WTC11 (cell line): ENCODE measurements around the gene CFAP157. TPM values are rescaled to one million over a fixed set of nuclear protein-coding genes. Genes with fewer than 3 reads are reported as not detected.

ENCODE experiments used
- ATAC-seq: fragments of 200-7000 bp; cut with Tn5 transposase; 2 replicates; pipeline ENCODE4 v1.10.0; 2021; ENCODE audit warnings: mild to moderate bottlenecking, moderate library complexity
- CTCF ChIA-PET: fragments of 300-600 bp; sonication (Branson Sonifier 250); formaldehyde crosslinking; loops from one replicate; lab custom pipeline; 2021; ENCODE audit warnings: antibody characterized with exemption; lab: Charles Lee
- POLR2A ChIA-PET: fragments of 350-600 bp; sonication (Branson Sonifier 250); formaldehyde crosslinking; loops from one replicate; lab custom pipeline; 2021; ENCODE audit warnings: antibody characterized with exemption; lab: Charles Lee
- DNase-seq: peaks from one replicate; pipeline ENCODE4 v3.0.0; 2021; ENCODE audit warnings: low spot score
- H3K27ac Mint-ChIP-seq: 2 replicates; pipeline ENCODE4 v1.8.0; 2021; ENCODE audit warnings: mixed read lengths
- H3K27me3 Mint-ChIP-seq: 2 replicates; pipeline ENCODE4 v1.8.0; 2021; ENCODE audit warnings: low read depth, mild to moderate bottlenecking, moderate library complexity, mixed read lengths
- H3K36me3 Mint-ChIP-seq: 2 replicates; pipeline ENCODE4 v1.8.0; 2021; ENCODE audit warnings: mixed read lengths
- H3K4me1 Mint-ChIP-seq: 2 replicates; pipeline ENCODE4 v1.8.0; 2022; ENCODE audit warnings: mixed read lengths
- H3K4me3 Mint-ChIP-seq: 2 replicates; pipeline ENCODE4 v1.8.0; 2021; ENCODE audit warnings: mild to moderate bottlenecking, moderate library complexity, mixed read lengths
- H3K9me3 Mint-ChIP-seq: 2 replicates; pipeline ENCODE4 v1.8.0; 2021; ENCODE audit warnings: mixed read lengths
- ATF1 ChIP-seq: sonication (generic); formaldehyde crosslinking; IDR thresholded peaks from 2 replicates; pipeline ENCODE4 v1.8.1; 2023; ENCODE audit warnings: mild to moderate bottlenecking, moderate library complexity, missing genetic modification reagents
- ATF3 ChIP-seq: sonication (generic); formaldehyde crosslinking; conservative IDR thresholded peaks from 2 replicates; pipeline ENCODE4 v1.8.1; 2022; ENCODE audit warnings: mild to moderate bottlenecking, missing genetic modification reagents
- CREB1 ChIP-seq: sonication (generic); formaldehyde crosslinking; IDR thresholded peaks from 2 replicates; pipeline ENCODE4 v1.8.0; 2023; ENCODE audit warnings: mild to moderate bottlenecking, missing genetic modification reagents
- HMGA2 ChIP-seq: fragments of 250-450 bp; sonication (Bioruptor Pico); IDR thresholded peaks from 2 replicates; pipeline ENCODE4 v1.4.0; 2021; ENCODE audit warnings: mild to moderate bottlenecking, moderate library complexity
- IRF2 ChIP-seq: sonication (generic); formaldehyde crosslinking; IDR thresholded peaks from 2 replicates; pipeline ENCODE4 v1.8.0; 2022; ENCODE audit warnings: low read depth, missing genetic modification reagents, borderline replicate concordance
- JAZF1 ChIP-seq: fragments of 250-450 bp; sonication (Bioruptor Pico); IDR thresholded peaks from 2 replicates; pipeline ENCODE4 v1.9.0; 2021; ENCODE audit warnings: moderate library complexity, mild to moderate bottlenecking, inconsistent platforms
- MYBL2 ChIP-seq: sonication (generic); formaldehyde crosslinking; IDR thresholded peaks from 2 replicates; pipeline ENCODE4 v1.8.1; 2023; ENCODE audit warnings: mild to moderate bottlenecking, moderate library complexity, missing genetic modification reagents
- PREB ChIP-seq: sonication (generic); formaldehyde crosslinking; IDR thresholded peaks from 2 replicates; pipeline ENCODE4 v1.8.1; 2022; ENCODE audit warnings: mild to moderate bottlenecking, missing genetic modification reagents, moderate library complexity, borderline replicate concordance
- RELA ChIP-seq: sonication (generic); formaldehyde crosslinking; IDR thresholded peaks from 2 replicates; pipeline ENCODE4 v1.8.1; 2022; ENCODE audit warnings: missing genetic modification reagents, mild to moderate bottlenecking, borderline replicate concordance
- SOX15 ChIP-seq: fragments of 250-450 bp; sonication (Bioruptor Pico); IDR thresholded peaks from 2 replicates; pipeline ENCODE4 v1.9.0; 2021; ENCODE audit warnings: mild to moderate bottlenecking
- TCF7 ChIP-seq: sonication (generic); formaldehyde crosslinking; IDR thresholded peaks from 2 replicates; pipeline ENCODE4 v1.8.0; 2022; ENCODE audit warnings: mild to moderate bottlenecking, low read depth, missing genetic modification reagents, moderate library complexity
- TEAD4 ChIP-seq: sonication (generic); formaldehyde crosslinking; IDR thresholded peaks from 2 replicates; pipeline ENCODE4 v1.8.0; 2022; ENCODE audit warnings: mild to moderate bottlenecking, missing genetic modification reagents
- ZBTB43 ChIP-seq: sonication (generic); formaldehyde crosslinking; IDR thresholded peaks from 2 replicates; pipeline ENCODE4 v1.8.1; 2023; ENCODE audit warnings: mild to moderate bottlenecking, missing genetic modification reagents
- ZNF138 ChIP-seq: sonication (generic); formaldehyde crosslinking; conservative IDR thresholded peaks from 2 replicates; pipeline ENCODE4 v1.8.1; 2022; ENCODE audit warnings: mild to moderate bottlenecking, moderate library complexity, missing genetic modification reagents
- ZNF396 ChIP-seq: fragments of 250-450 bp; sonication (Bioruptor Pico); IDR thresholded peaks from 2 replicates; pipeline ENCODE4 v1.8.0; 2021; ENCODE audit warnings: mild to moderate bottlenecking, moderate library complexity, borderline replicate concordance
- ZNF671 ChIP-seq: fragments of 250-450 bp; sonication (Bioruptor Pico); IDR thresholded peaks from 2 replicates; pipeline ENCODE4 v1.8.0; 2021; ENCODE audit warnings: mild to moderate bottlenecking
- total RNA-seq: library from RNA; stranded (reverse); gene quantifications from 3 replicates; pipeline ENCODE4 v1.2.3, GENCODE V29; 2021
- TF ChIP-seq, protein P1 (sequence below): sonication (generic); formaldehyde crosslinking; IDR thresholded peaks from 2 replicates; pipeline ENCODE4 v1.8.1; 2022; ENCODE audit warnings: low read depth, mild to moderate bottlenecking, moderate library complexity, missing genetic modification reagents, borderline replicate concordance
- TF ChIP-seq, protein P2 (sequence below): fragments of 250-450 bp; sonication (Bioruptor Pico); IDR thresholded peaks from 2 replicates; pipeline ENCODE4 v1.9.0; 2021; ENCODE audit warnings: moderate library complexity, mild to moderate bottlenecking, inconsistent platforms, borderline replicate concordance
- TF ChIP-seq, protein P3 (sequence below): sonication (generic); formaldehyde crosslinking; IDR thresholded peaks from 2 replicates; pipeline ENCODE4 v1.8.0; 2023; ENCODE audit warnings: mild to moderate bottlenecking, missing genetic modification reagents

Gene CFAP157
- total RNA-seq, 1 experiment from 2014 or later, result 0.22 TPM

GRCh38 chr9:127738666-127739065 lies 31.9 kb downstream of the CFAP157 start (continued):
- TF ChIP-seq, protein P1, sequence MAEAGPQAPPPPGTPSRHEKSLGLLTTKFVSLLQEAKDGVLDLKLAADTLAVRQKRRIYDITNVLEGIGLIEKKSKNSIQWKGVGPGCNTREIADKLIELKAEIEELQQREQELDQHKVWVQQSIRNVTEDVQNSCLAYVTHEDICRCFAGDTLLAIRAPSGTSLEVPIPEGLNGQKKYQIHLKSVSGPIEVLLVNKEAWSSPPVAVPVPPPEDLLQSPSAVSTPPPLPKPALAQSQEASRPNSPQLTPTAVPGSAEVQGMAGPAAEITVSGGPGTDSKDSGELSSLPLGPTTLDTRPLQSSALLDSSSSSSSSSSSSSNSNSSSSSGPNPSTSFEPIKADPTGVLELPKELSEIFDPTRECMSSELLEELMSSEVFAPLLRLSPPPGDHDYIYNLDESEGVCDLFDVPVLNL (CRISPR knock-in tag), result no peak
- TF ChIP-seq IRF2 (no peak), SOX15 (no peak), ZBTB43 (no peak), CREB1 (CRISPR knock-in tag) (no peak), MYBL2 (CRISPR knock-in tag) (no peak), ATF1 (CRISPR knock-in tag) (no peak), ATF3 (no peak), ZNF138 (CRISPR knock-in tag) (no peak)
- TF ChIP-seq, protein P2, sequence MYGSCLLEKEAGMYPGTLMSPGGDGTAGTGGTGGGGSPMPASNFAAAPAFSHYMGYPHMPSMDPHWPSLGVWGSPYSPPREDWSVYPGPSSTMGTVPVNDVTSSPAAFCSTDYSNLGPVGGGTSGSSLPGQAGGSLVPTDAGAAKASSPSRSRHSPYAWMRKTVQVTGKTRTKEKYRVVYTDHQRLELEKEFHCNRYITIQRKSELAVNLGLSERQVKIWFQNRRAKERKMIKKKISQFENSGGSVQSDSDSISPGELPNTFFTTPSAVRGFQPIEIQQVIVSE (CRISPR knock-in tag), result no peak
- TF ChIP-seq, protein P3, sequence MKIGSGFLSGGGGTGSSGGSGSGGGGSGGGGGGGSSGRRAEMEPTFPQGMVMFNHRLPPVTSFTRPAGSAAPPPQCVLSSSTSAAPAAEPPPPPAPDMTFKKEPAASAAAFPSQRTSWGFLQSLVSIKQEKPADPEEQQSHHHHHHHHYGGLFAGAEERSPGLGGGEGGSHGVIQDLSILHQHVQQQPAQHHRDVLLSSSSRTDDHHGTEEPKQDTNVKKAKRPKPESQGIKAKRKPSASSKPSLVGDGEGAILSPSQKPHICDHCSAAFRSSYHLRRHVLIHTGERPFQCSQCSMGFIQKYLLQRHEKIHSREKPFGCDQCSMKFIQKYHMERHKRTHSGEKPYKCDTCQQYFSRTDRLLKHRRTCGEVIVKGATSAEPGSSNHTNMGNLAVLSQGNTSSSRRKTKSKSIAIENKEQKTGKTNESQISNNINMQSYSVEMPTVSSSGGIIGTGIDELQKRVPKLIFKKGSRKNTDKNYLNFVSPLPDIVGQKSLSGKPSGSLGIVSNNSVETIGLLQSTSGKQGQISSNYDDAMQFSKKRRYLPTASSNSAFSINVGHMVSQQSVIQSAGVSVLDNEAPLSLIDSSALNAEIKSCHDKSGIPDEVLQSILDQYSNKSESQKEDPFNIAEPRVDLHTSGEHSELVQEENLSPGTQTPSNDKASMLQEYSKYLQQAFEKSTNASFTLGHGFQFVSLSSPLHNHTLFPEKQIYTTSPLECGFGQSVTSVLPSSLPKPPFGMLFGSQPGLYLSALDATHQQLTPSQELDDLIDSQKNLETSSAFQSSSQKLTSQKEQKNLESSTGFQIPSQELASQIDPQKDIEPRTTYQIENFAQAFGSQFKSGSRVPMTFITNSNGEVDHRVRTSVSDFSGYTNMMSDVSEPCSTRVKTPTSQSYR (CRISPR knock-in tag), result no peak

DNA sequence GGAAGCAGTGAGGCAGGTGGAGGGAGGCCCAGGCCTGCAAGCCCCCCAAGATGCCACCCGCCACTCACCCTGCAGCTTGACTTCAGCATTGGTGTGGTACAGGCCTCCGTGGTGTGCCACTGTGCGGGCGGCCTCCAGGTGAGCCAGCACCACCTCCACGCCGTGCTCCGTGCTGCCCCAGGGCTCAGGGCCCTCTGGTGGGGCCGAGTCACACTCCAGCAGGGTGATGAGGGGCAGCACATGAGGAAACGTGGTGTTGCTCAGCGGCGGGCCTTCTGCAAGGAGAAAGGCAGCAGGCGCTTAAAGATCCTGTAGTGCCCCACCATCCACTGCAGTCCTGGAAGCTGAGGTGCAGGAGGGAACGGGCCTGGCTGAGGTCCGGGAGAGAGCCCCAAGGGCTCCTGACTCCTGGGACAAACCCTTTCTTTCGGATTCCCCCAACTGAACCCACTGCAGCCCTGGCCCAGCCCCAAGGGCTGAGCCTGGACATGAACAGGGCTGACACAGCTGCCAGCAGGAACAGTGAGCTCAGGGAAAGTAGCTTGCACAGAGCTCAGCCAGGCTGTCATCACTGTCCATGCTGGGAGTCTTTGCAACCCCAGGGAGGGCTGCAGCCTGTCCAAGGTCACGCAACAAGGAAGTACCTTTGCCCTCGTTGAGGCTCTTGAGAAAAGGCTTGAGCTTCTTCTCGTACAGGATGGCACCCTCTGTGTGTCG lies 33.0 kb downstream of the CFAP157 start:
- H3K36me3 Mint-ChIP-seq, result no peaks in the 10 kb centered on the region
- peaks cover 6% of the 10 kb centered on the region for H3K4me1 Mint-ChIP-seq
- peaks cover 17% of the 10 kb centered on the region for H3K27me3 Mint-ChIP-seq
- ChIA-PET CTCF (interaction anchor here (0.5 to 2.7 kb wide), 4 partner anchors 24 to 284 kb away, joined by 3 to 10 read pairs (median 4); no protein-coding TSS in a partner anchor), POLR2A (no interaction called here)
- no peak overlapping the region for H3K4me3 Mint-ChIP-seq
- TF ChIP-seq RELA (CRISPR knock-in tag), result no peak
- no peak for TF ChIP-seq ATF3
- TF ChIP-seq ZNF138 (CRISPR knock-in tag), result no peak
- no peak for TF ChIP-seq PREB (CRISPR knock-in tag)
- no peak for TF ChIP-seq JAZF1
- no peak for TF ChIP-seq TEAD4 (CRISPR knock-in tag)
- no peak for TF ChIP-seq TCF7 (CRISPR knock-in tag)
- no peak for TF ChIP-seq ZNF671 (CRISPR knock-in tag)
- TF ChIP-seq HMGA2, result no peak
- TF ChIP-seq IRF2, result no peak
- TF ChIP-seq ZNF396, result no peak
- TF ChIP-seq, all 79 proteins: peak for 0
- Mint-ChIP-seq H3K27ac (no peak overlapping the region), H3K9me3 (no peaks in the 10 kb centered on the region)
- ATAC-seq (no peak), DNase-seq (no peak)
